Astrocyte (in vitro differentiated cells and primary cell): ENCODE measurements around the gene TMEM132A.

Experiments used
- CTCF ChIP-seq: IDR thresholded peaks from 2 replicates; pipeline ENCODE4 v1.5.1; 2011; ENCODE audit warnings: low read depth, mild to moderate bottlenecking, inconsistent platforms, low read length, moderate library complexity; ENCODE audit not compliant: insufficient read depth
- EZH2 ChIP-seq: IDR thresholded peaks from 2 replicates; pipeline ENCODE4 v1.6.1; 2012; ENCODE audit warnings: mild to moderate bottlenecking, low read length, inconsistent platforms; ENCODE audit not compliant: insufficient read depth

- TF ChIP-seq CTCF = no peak
- no peak for TF ChIP-seq EZH2
These were observed 28.5 kb downstream of the TMEM132A start for GRCh38 chr11:60952742-60953170.
